CD4-positive, alpha-beta T cell (primary cell): ENCODE data around the gene TNS4. TPM values are rescaled to one million over a fixed set of nuclear protein-coding genes. Genes with fewer than 3 reads are reported as not detected.

Experiments
- ATAC-seq: fragments of 200-7000 bp; cut with Tn5 transposase; one replicate; pipeline ENCODE4 v1.10.0; 2022; ENCODE audit warnings: mild to moderate bottlenecking; ENCODE audit not compliant: poor library complexity
- CTCF ChIA-PET: fragments of 350-600 bp; sonication (Branson Sonifier 250); formaldehyde crosslinking; loops from one replicate; lab custom pipeline; 2021; ENCODE audit warnings: antibody characterized with exemption, inconsistent platforms; lab: Charles Lee
- POLR2A ChIA-PET: fragments of 350-600 bp; sonication (Branson Sonifier 250); formaldehyde crosslinking; loops from one replicate; lab custom pipeline; 2021; ENCODE audit warnings: antibody characterized with exemption, inconsistent platforms; lab: Charles Lee
- DNase-seq, 14 experiments: peaks; one replicate each; pipeline ENCODE4 v3.0.0-alpha.2; 2013 to 2020; ENCODE audit warnings: mixed read lengths in 2 of 14
- H3K27ac ChIP-seq, 2 donors: one replicate each; pipeline versions ENCODE4 v1.5.1 to v1.7.0; 2013; ENCODE audit warnings: low read length in 2 of 2, low read depth in 1 of 2, mild to moderate bottlenecking in 1 of 2
- H3K27me3 ChIP-seq, 2 experiments: 1 replicate in 1 of 2; 2 replicates in 1 of 2; pipeline versions ENCODE4 v1.6.1 to v1.7.0; 2013; ENCODE audit warnings: low read length in 2 of 2, control low read depth in 1 of 2, mild to moderate bottlenecking in 1 of 2, moderate library complexity in 1 of 2; ENCODE audit not compliant: insufficient read depth in 2 of 2, control insufficient read depth in 1 of 2
- H3K36me3 ChIP-seq: one replicate; pipeline ENCODE4 v1.6.1; 2013; ENCODE audit warnings: low read length, control low read depth; ENCODE audit not compliant: insufficient read depth
- H3K4me1 ChIP-seq: one replicate; pipeline ENCODE4 v1.6.1; 2013; ENCODE audit warnings: low read length, control low read depth; ENCODE audit not compliant: insufficient read depth
- H3K4me3 ChIP-seq: one replicate; pipeline ENCODE4 v1.5.1; 2013; ENCODE audit warnings: mild to moderate bottlenecking, low read length, moderate library complexity
- H3K9me3 ChIP-seq, 2 experiments: 1 replicate in 1 of 2; 2 replicates in 1 of 2; pipeline versions ENCODE4 v1.6.1 to v1.7.0; 2013; ENCODE audit warnings: low read length in 2 of 2, mild to moderate bottlenecking in 2 of 2, control low read depth in 1 of 2, moderate library complexity in 1 of 2; ENCODE audit not compliant: control insufficient read depth in 1 of 2, insufficient read depth in 1 of 2
- H3K27ac Mint-ChIP-seq: one replicate; pipeline ENCODE4 v1.8.0; 2020; ENCODE audit warnings: mixed read lengths
- H3K27me3 Mint-ChIP-seq: one replicate; pipeline ENCODE4 v1.8.0; 2021; ENCODE audit warnings: mixed read lengths
- H3K36me3 Mint-ChIP-seq: one replicate; pipeline ENCODE4 v1.8.0; 2021; ENCODE audit warnings: low read depth, mixed read lengths
- H3K4me1 Mint-ChIP-seq: one replicate; pipeline ENCODE4 v1.8.0; 2021; ENCODE audit warnings: low read depth, mixed read lengths
- H3K4me3 Mint-ChIP-seq: one replicate; pipeline ENCODE4 v1.8.0; 2020; ENCODE audit warnings: mild to moderate bottlenecking, mixed read lengths
- H3K9me3 Mint-ChIP-seq: one replicate; pipeline ENCODE4 v1.8.0; 2020; ENCODE audit warnings: mixed read lengths
- CTCF ChIP-seq: fragments of 200-600 bp; IDR thresholded peaks from one replicate; pipeline ENCODE4 v1.8.0; 2022; ENCODE audit warnings: antibody characterized with exemption, mild to moderate bottlenecking
- intact Hi-C, 2 experiments: fragments of 100-400 bp; cut with DNase I in 1 of 2; cut with micrococcal nuclease in 1 of 2; formaldehyde crosslinking; loops; one replicate each; pipeline versions ENCODE4 v1.15.1 to v1.9.0; 2023 to 2025; cut with DNase I, micrococcal nuclease
- total RNA-seq, 174 experiments: library from RNA in 2 of 174; stranded (reverse) in 2 of 174; gene quantifications; one replicate each; pipeline ENCODE4 v1.2.3 and lab custom pipeline; 2021 to 2026

The TNS4 gene
- total RNA-seq, 2 experiments from 2014 or later = 3.0 to 4.2 TPM

- ChIA-PET CTCF (no interaction called here), POLR2A (interaction anchor here (2.1 kb wide), 1 partner anchor 83 kb away, joined by 6 read pairs; no protein-coding TSS in a partner anchor)
- Histone ChIP-seq H3K36me3 (no peaks in the 10 kb centered on the region), H3K9me3 (no peaks in the 10 kb centered on the region), H3K4me1 (peaks cover 24% of the 10 kb centered on the region), H3K27me3 (no peaks in the 10 kb centered on the region), H3K27ac (no peak overlapping the region), H3K4me3 (no peak overlapping the region)
- Mint-ChIP-seq H3K27ac (no peak overlapping the region), H3K4me3 (no peak overlapping the region), H3K4me1 (peaks cover 21% of the 10 kb centered on the region), H3K9me3 (no peaks in the 10 kb centered on the region), H3K36me3 (peaks cover under 1% of the 10 kb centered on the region), H3K27me3 (peaks cover under 1% of the 10 kb centered on the region)
- DNase-seq (peak in 10 of 14 experiments; percentile 10 to 68 (median 34)), ATAC-seq (no peak)
- peak; percentile 57 for TF ChIP-seq CTCF
- intact Hi-C loops = no loop called here
Measured at GRCh38 chr17:40450175-40450574, 51.2 kb downstream of the TNS4 start.

- Histone ChIP-seq H3K4me1 (peaks cover 37% of the 10 kb centered on the region), H3K27ac (no peak overlapping the region), H3K27me3 (no peaks in the 10 kb centered on the region), H3K36me3 (no peaks in the 10 kb centered on the region), H3K9me3 (no peaks in the 10 kb centered on the region), H3K4me3 (no peak overlapping the region)
- no peak overlapping the region for H3K4me3 Mint-ChIP-seq
- peaks cover 14% of the 10 kb centered on the region for H3K36me3 Mint-ChIP-seq
- TF ChIP-seq CTCF = no peak
- POLR2A ChIA-PET = interaction anchor here (2.4 kb wide), 1 partner anchor 84 kb away, joined by 11 read pairs; no protein-coding TSS in a partner anchor
- peaks cover 35% of the 10 kb centered on the region for H3K4me1 Mint-ChIP-seq
- intact Hi-C loops = no loop called here
- H3K27ac Mint-ChIP-seq = no peak overlapping the region
- no peak for DNase-seq
- no peak for ATAC-seq
- no peaks in the 10 kb centered on the region for H3K9me3 Mint-ChIP-seq
- H3K27me3 Mint-ChIP-seq = peaks cover 6% of the 10 kb centered on the region
- CTCF ChIA-PET = interaction anchor here (0.6 kb wide), 1 partner anchor 422 kb away, joined by 3 read pairs; no protein-coding TSS in a partner anchor
Measured at GRCh38 chr17:40448639-40449261, 52.7 kb downstream of the TNS4 start.

- POLR2A ChIA-PET = interaction anchor here (1.0 to 2.4 kb wide), 3 partner anchors 23 to 85 kb away, joined by 3 to 11 read pairs (median 3); no protein-coding TSS in a partner anchor
- Histone ChIP-seq H3K4me3 (no peak overlapping the region), H3K27ac (no peak overlapping the region), H3K36me3 (no peaks in the 10 kb centered on the region), H3K9me3 (no peaks in the 10 kb centered on the region), H3K27me3 (no peaks in the 10 kb centered on the region), H3K4me1 (peaks cover 38% of the 10 kb centered on the region)
- ATAC-seq (no peak), DNase-seq (no peak)
- intact Hi-C loops = no loop called here
- no peak for TF ChIP-seq CTCF
- H3K9me3 Mint-ChIP-seq = no peaks in the 10 kb centered on the region
- H3K27ac Mint-ChIP-seq = no peak overlapping the region
- H3K4me1 Mint-ChIP-seq = peaks cover 35% of the 10 kb centered on the region
- peak overlapping the region; percentile 2 for H3K4me3 Mint-ChIP-seq
- CTCF ChIA-PET = no interaction called here
- peaks cover 14% of the 10 kb centered on the region for H3K36me3 Mint-ChIP-seq
- peaks cover 6% of the 10 kb centered on the region for H3K27me3 Mint-ChIP-seq
Measured at GRCh38 chr17:40448213-40448638, 53.2 kb downstream of the TNS4 start.
